Esophagus muscularis mucosa (tissue), 4 donors: ENCODE data around the gene TAF1B. TPM values are rescaled to one million over a fixed set of nuclear protein-coding genes. Genes with fewer than 3 reads are reported as not detected.

Source experiments
- DNase-seq: peaks from one replicate; pipeline ENCODE4 v3.0.0-alpha.2; 2017; ENCODE audit errors: extremely low spot score
- H3K27ac ChIP-seq, 4 donors: fragments of 200-600 bp; sonication (generic); replicated peaks in 1 of 4; 1 replicate in 3 of 4; 2 replicates in 1 of 4; pipeline ENCODE4 v1.5.1; 2016 to 2019; ENCODE audit warnings: mild to moderate bottlenecking in 1 of 4
- H3K27me3 ChIP-seq, 4 donors: fragments of 200-600 bp; sonication (generic); one replicate each; pipeline versions ENCODE4 v1.5.1 to v1.6.0; 2016 to 2019
- H3K36me3 ChIP-seq, 4 donors: fragments of 200-600 bp; sonication (generic); one replicate each; pipeline ENCODE4 v1.5.1; 2016 to 2019
- H3K4me1 ChIP-seq, 4 donors: fragments of 200-600 bp; sonication (generic); one replicate each; pipeline ENCODE4 v1.5.1; 2016 to 2019
- H3K4me3 ChIP-seq, 4 donors: fragments of 200-600 bp; sonication (generic); 1 replicate in 2 of 4; 2 replicates in 2 of 4; pipeline ENCODE4 v1.5.1; 2016 to 2019; ENCODE audit warnings: mild to moderate bottlenecking in 4 of 4, moderate library complexity in 1 of 4
- H3K9me3 ChIP-seq, 4 donors: fragments of 200-600 bp; sonication (generic); 1 replicate in 3 of 4; 2 replicates in 1 of 4; pipeline ENCODE4 v1.5.1; 2016 to 2019
- EP300 ChIP-seq: sonication (generic); formaldehyde crosslinking; IDR thresholded peaks from one replicate; pipeline ENCODE4 v1.6.1; 2017; ENCODE audit warnings: antibody characterized with exemption
- POLR2A ChIP-seq: fragments of 450-650 bp; IDR thresholded peaks from one replicate; pipeline ENCODE4 v1.6.1; 2017; ENCODE audit warnings: antibody characterized with exemption, moderate library complexity, mild to moderate bottlenecking, low read depth
- POLR2AphosphoS5 ChIP-seq, 2 donors: sonication (generic); formaldehyde crosslinking; IDR thresholded peaks; one replicate each; pipeline ENCODE4 v1.6.1; 2017; ENCODE audit warnings: antibody characterized with exemption in 2 of 2
- WGBS: methylation state at CpG from one replicate; pipeline ENCODE4 v1.1.5; 2018; 5-methylcytosine and 5-hydroxymethylcytosine counted together
- intact Hi-C: fragments of 100-400 bp; cut with DNase I; formaldehyde crosslinking; loops from one replicate; pipeline ENCODE4 v1.15.1; 2023
- total RNA-seq, 4 donors: library from RNA; depleted of rRNA; stranded (reverse); fragments of >200 nt; gene quantifications; one replicate each; pipeline versions ENCODE4 v1.1.0 to v1.2.1, GENCODE V29; 2016
- TF ChIP-seq, protein P1 (sequence below), 3 experiments: fragments of 200-600 bp in 2 of 3; fragments of 450-650 bp in 1 of 3; sonication (generic) in 2 of 3; IDR thresholded peaks; one replicate each; pipeline ENCODE4 v1.5.1; 2017 to 2019; ENCODE audit warnings: antibody characterized with exemption in 3 of 3, mild to moderate bottlenecking in 2 of 3, moderate library complexity in 1 of 3

Gene TAF1B
- total RNA-seq, 4 donors from 2014 or later: 7.1 to 10.1 (median 8.0) TPM

DNA sequence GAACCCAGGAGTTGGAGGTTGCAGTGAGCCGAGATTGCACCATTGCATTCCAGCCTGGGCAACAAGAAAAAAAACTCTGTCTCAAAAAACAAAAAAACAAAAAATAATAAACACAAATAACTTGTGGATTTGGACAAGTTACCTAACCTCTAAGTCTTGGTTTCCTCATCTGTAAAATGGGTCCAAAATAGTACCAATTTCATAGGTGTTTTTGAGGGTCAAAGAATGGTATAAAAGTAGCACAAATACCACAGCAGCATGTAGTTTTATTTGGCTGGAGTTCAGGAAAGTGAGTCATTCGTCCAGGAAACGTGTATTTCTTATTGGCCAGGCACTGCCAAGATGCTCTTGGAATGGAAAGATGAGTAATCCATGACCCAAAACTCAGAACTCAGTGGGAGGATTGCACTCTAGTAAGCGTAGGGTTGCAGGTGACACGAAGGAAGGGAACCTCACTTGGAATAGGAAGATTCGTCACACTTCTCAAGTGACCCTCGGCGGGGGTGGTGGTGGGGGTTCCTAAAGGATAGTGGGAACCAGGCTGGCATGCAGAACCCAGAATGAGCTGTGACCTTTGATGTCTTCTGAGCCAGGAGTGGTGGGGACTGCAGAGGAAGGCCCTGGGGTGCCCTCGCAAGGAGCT lies 132.7 kb downstream of the TAF1B start:
- DNase-seq: no peak
- no peak overlapping the region for H3K4me3 ChIP-seq
- TF ChIP-seq POLR2AphosphoS5 (IDR thresholded peaks at IDR 0.05): peak; percentile 63 to 83
- TF ChIP-seq POLR2A: no peak
- no peaks in the 10 kb centered on the region for H3K36me3 ChIP-seq
- no peaks in the 10 kb centered on the region for H3K27me3 ChIP-seq
- H3K9me3 ChIP-seq: no peaks in the 10 kb centered on the region
- intact Hi-C loops: no loop called here
- peaks cover 31 to 59% (median 55%) of the 10 kb centered on the region in 4 donors for H3K4me1 ChIP-seq
- peak overlapping the region; percentile 60 to 82 (median 68) for H3K27ac ChIP-seq
- WGBS: 44% methylated on average over 9 of the region's 9 CpGs

DNA sequence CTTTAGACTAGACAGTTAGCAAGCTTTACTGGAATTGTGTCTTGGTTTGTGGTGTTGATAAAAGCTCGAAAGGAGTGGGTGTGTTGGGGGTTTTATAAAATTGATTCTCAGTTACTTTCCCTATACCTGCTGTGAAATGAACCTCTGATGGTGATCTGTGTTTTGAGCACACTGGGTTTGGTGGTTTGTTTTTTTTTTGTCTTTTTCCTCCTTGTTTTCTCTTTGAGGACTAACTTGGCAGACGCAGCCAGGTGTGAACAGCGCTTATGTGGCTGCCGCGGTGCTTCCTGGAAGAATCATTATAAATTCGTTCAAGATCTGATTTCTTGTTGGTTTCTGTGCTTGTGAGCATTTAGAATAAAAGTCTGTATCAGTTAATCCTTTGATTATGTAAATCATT lies 136.7 kb downstream of the TAF1B start:
- H3K4me3 ChIP-seq: no peak overlapping the region
- WGBS: 88% methylated on average over 6 of the region's 6 CpGs
- no peak for DNase-seq
- H3K9me3 ChIP-seq: no peaks in the 10 kb centered on the region
- H3K4me1 ChIP-seq: peaks cover 32 to 41% (median 39%) of the 10 kb centered on the region in 4 donors
- H3K27ac ChIP-seq: no peak overlapping the region
- intact Hi-C loops: no loop called here
- no peaks in the 10 kb centered on the region for H3K27me3 ChIP-seq
- TF ChIP-seq POLR2A: no peak
- TF ChIP-seq, protein P1, sequence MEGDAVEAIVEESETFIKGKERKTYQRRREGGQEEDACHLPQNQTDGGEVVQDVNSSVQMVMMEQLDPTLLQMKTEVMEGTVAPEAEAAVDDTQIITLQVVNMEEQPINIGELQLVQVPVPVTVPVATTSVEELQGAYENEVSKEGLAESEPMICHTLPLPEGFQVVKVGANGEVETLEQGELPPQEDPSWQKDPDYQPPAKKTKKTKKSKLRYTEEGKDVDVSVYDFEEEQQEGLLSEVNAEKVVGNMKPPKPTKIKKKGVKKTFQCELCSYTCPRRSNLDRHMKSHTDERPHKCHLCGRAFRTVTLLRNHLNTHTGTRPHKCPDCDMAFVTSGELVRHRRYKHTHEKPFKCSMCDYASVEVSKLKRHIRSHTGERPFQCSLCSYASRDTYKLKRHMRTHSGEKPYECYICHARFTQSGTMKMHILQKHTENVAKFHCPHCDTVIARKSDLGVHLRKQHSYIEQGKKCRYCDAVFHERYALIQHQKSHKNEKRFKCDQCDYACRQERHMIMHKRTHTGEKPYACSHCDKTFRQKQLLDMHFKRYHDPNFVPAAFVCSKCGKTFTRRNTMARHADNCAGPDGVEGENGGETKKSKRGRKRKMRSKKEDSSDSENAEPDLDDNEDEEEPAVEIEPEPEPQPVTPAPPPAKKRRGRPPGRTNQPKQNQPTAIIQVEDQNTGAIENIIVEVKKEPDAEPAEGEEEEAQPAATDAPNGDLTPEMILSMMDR (IDR thresholded peaks at IDR 0.05): no peak
- no peak for TF ChIP-seq POLR2AphosphoS5 (IDR thresholded peaks at IDR 0.05)
- no peak for TF ChIP-seq EP300
- no peaks in the 10 kb centered on the region for H3K36me3 ChIP-seq

DNA sequence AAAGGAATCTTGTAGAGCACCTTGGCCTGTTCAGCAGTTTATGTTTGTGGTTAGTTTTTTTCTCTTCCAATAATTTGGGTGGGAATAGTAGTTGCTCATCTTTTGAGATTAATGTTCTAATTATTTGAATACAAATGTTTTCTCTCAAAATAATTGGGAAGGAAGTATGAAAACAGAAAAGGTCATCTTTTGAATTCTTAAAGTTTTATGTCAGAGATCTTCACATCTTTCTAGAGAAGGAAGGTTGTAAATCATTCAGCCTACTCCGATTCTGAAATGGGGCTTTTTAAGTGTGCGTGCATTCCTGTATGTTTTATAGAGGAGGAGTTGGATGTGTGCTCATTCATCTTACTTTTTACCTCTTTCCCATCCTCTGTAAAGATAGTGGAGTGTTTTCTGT lies 137.2 kb downstream of the TAF1B start:
- Histone ChIP-seq H3K36me3 (no peaks in the 10 kb centered on the region), H3K9me3 (no peaks in the 10 kb centered on the region), H3K27ac (no peak overlapping the region), H3K4me3 (no peak overlapping the region), H3K27me3 (no peaks in the 10 kb centered on the region), H3K4me1 (peaks cover 32 to 41% (median 38%) of the 10 kb centered on the region in 4 donors)
- TF ChIP-seq POLR2A (no peak), EP300 (no peak), POLR2AphosphoS5 (IDR thresholded peaks at IDR 0.05) (no peak)
- TF ChIP-seq, protein P1 (IDR thresholded peaks at IDR 0.05): no peak
- DNase-seq: no peak
- 69% methylated on average over 2 of the region's 2 CpGs for WGBS
- intact Hi-C loops: no loop called here

DNA sequence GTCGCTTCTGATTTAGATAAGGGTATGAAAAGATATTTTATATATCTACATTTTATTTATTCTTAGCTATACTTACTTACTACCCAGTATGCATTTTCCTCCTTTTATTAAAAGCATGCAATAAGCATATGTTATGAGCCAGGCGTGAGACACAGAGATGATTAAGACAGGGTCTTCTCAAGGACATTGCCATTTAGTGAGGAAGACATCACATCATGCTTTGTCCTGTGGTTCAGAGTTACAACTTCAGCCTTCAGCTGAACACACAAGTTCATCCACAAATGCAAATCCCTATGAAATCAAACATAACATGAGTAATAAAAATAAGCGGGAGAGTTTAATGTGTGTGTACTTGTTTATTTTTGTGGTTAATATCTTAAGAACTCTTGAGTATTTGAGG lies 138.4 kb downstream of the TAF1B start:
- intact Hi-C loops: loop anchor here (2.0 kb wide), 2 partner anchors 57 to 67 kb away; no protein-coding TSS in a partner anchor
- Histone ChIP-seq H3K36me3 (no peaks in the 10 kb centered on the region), H3K4me3 (no peak overlapping the region), H3K4me1 (peaks cover 24 to 36% (median 28%) of the 10 kb centered on the region in 4 donors), H3K27ac (no peak overlapping the region), H3K27me3 (no peaks in the 10 kb centered on the region), H3K9me3 (no peaks in the 10 kb centered on the region)
- TF ChIP-seq POLR2A (no peak), POLR2AphosphoS5 (IDR thresholded peaks at IDR 0.05) (no peak), EP300 (no peak)
- TF ChIP-seq, protein P1 (IDR thresholded peaks at IDR 0.05): no peak
- DNase-seq: no peak
- 90% methylated on average over 3 of the region's 3 CpGs for WGBS

DNA sequence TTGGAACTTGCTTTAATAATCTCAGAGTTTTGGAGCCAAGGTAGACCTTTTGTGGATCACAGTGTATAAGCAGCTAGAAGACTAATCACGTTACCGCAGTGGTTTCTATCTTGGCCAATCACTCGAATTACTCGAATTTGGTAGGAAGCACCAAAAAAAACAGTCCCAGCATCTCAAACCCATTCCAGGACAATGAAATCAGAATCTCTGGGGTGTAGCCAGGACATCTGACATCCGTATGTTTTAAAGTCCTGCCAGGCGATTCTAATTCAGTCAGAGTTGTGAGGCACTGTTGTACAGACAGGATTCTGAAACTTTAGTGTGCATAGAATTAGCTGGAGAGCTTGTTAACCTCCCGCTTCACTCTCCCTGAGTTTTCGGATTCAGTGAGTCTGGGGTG lies 139.0 kb downstream of the TAF1B start:
- intact Hi-C loops: loop anchor here (2.0 kb wide), 2 partner anchors 57 to 67 kb away; no protein-coding TSS in a partner anchor

More for the DNA sequence above, 139.0 kb downstream of the TAF1B start:
- DNase-seq: no peak
- Histone ChIP-seq H3K36me3 (peaks cover 0 to 4% (median 0%) of the 10 kb centered on the region in 4 donors), H3K4me1 (peaks cover 18 to 34% (median 26%) of the 10 kb centered on the region in 4 donors), H3K9me3 (no peaks in the 10 kb centered on the region), H3K27ac (peak overlapping the region in 1 of 4 donors; percentile 41), H3K27me3 (no peaks in the 10 kb centered on the region), H3K4me3 (no peak overlapping the region)
- 54% methylated on average over 8 of the region's 8 CpGs for WGBS
- TF ChIP-seq POLR2AphosphoS5 (IDR thresholded peaks at IDR 0.05) (peak; percentile 36 to 49), EP300 (no peak)
